GM19395 (cell line): ENCODE data around the gene HTT-AS.
"Not testable (repeated sequence)": the region's sequence is repeated elsewhere in the genome, so short reads cannot be mapped to it uniquely, and the experiment has no call there.

Source experiments
- ATAC-seq: cut with Tn5 transposase; IDR thresholded peaks from one replicate; pipeline ENCODE4 v1.9.1; 2021; ENCODE audit warnings: mild to moderate bottlenecking, moderate library complexity; ENCODE audit not compliant: unreplicated experiment

HTT-AS gene

GRCh38 chr4:3074078-3074845, at the start of gene HTT-AS, which contains the start of gene HTT:
Gene HTT-AS (minus strand): TSS chr4:3074538.
Gene HTT (plus strand): TSS chr4:3074681. CDS start chr4:3074826, 145 bp downstream.
- ATAC-seq, result peak; percentile 65

- ATAC-seq, result no peak
Observed at GRCh38 chr4:3123181-3123671, 48.9 kb upstream of the HTT-AS start.

- no peak for ATAC-seq
Observed at GRCh38 chr4:3122081-3122563, 47.8 kb upstream of the HTT-AS start.

GRCh38 chr4:3121596-3121995, 47.3 kb upstream of the HTT-AS start:
- no peak for ATAC-seq

- no peak for ATAC-seq
Observed at GRCh38 chr4:3121110-3121509, 46.8 kb upstream of the HTT-AS start.

GRCh38 chr4:3119464-3119863, 45.1 kb upstream of the HTT-AS start:
- ATAC-seq, result no peak

GRCh38 chr4:3118312-3118711, 44.0 kb upstream of the HTT-AS start:
- ATAC-seq, result no peak

GRCh38 chr4:3116955-3117354, 42.6 kb upstream of the HTT-AS start:
- no peak for ATAC-seq

- ATAC-seq, result no peak
Observed at GRCh38 chr4:3115637-3116270, 41.4 kb upstream of the HTT-AS start.

- no peak for ATAC-seq
Observed at GRCh38 chr4:3114377-3114776, 40.0 kb upstream of the HTT-AS start.

- no peak for ATAC-seq
Observed at GRCh38 chr4:3112609-3113469, 38.5 kb upstream of the HTT-AS start.

GRCh38 chr4:3112201-3112600, 37.9 kb upstream of the HTT-AS start:
- ATAC-seq, result no peak

- no peak for ATAC-seq
Observed at GRCh38 chr4:3111461-3111860, 37.1 kb upstream of the HTT-AS start.

- ATAC-seq, result no peak
Observed at GRCh38 chr4:3108211-3108610, 33.9 kb upstream of the HTT-AS start.

GRCh38 chr4:3107691-3108121, 33.4 kb upstream of the HTT-AS start:
- ATAC-seq, result no peak

- no peak for ATAC-seq
Observed at GRCh38 chr4:3107271-3107670, 32.9 kb upstream of the HTT-AS start.

GRCh38 chr4:3106339-3107186, 32.2 kb upstream of the HTT-AS start:
- ATAC-seq, result peak; percentile 89

- ATAC-seq, result no peak
Observed at GRCh38 chr4:3098346-3098745, 24.0 kb upstream of the HTT-AS start.

GRCh38 chr4:3096202-3096601, 21.9 kb upstream of the HTT-AS start:
- ATAC-seq, result no peak

GRCh38 chr4:3094701-3095100, 20.4 kb upstream of the HTT-AS start:
- ATAC-seq, result not testable (repeated sequence)
